NCI-H2227 treated with DMSO at 0.1 percent for 48 hours (cell line): ENCODE data around the gene NPAS3.

Experiments
- DNase-seq: peaks from one replicate; lab custom pipeline; 2025; lab: John Stamatoyannopoulos, UW

Gene NPAS3

DNA sequence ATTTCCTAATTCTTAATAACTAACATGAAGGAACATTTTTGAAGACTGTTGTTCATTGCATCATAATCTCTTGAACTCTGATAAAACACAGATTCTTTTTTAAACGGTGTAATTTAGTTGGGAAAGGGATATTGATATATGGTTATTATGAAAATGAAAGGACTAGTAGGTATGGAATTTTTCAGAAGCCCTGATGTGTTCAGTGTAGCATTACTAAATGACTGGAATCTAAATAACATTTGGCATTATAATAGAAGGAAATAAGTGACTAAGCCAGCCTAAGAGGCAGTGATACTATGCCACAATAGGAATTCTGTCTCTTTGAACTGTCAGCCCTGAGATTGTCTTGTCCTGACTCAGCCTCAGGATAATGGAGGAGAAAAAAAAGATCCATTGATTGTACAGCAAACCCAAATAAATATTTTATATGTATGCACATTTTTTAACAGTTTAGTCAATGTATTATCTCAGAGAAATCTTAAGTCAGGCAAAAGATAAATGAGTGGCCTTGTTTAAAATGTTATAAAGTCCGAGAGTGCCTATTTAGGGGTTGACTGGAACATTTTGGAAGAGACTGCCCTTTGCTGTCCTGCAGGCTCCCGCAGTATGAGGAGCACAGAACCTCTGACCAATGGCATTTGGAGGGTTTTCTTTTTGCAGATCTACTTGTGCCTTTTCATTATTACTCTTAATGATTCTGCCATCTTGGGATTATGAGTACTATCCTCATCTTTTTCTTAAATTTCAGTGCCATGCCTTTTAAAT is 741.0 kb downstream of the NPAS3 start:
- DNase-seq = no peak

DNA sequence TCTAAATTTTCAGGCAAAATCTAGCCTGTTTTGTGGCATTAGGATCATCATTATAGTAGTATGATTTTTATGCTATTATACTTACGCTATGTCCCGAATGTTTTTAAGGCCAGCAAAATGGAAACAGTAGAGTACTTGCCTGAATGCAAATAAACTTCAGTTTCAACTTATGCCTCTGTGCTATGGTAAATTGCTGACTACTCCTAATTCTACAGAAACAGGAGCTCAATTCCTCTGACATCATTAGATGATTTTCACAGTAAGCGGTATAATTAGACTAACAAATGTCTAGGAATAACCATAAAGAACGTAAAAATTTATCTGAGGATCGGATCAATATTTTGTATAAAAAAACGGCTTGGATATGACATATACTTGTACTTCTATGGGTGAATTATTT is 742.2 kb downstream of the NPAS3 start:
- DNase-seq = no peak

DNA sequence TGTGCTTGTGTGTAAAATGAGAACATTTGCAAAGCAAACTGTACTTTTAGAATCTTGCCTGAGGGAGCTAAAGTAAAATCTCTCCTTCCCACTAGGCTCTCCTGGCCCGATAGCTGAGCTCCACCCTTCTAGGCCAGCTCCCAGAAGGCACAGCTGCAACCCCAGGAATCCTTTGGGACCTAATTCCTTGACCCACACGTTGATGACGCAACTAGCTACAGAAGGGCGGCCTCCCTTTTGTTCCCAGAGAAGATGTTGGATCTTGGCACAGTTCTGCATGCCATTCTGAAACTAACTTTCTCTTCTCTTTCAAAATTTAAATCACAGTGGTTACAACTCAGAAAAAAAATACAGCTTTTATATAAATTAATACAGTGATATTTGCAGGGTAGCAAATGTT is 744.1 kb downstream of the NPAS3 start:
- DNase-seq = no peak

DNA sequence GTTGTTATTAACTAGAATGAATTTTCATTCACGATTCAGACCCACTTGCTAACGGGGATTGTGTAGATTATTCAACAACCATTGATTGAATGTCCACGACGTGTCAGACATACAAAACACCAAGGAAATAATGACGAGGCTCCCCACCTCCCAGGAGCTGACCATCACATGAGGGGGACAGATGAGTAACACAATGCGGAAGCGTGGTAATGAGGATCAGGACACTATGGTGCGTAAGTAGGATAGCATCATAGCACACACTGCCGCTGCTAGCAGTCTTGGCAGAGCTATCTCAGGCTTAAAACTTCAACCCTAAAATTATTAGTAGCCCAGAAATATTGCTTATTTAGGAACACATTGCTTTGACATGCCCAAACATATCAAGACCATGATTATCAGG is 746.3 kb downstream of the NPAS3 start:
- no peak for DNase-seq

DNA sequence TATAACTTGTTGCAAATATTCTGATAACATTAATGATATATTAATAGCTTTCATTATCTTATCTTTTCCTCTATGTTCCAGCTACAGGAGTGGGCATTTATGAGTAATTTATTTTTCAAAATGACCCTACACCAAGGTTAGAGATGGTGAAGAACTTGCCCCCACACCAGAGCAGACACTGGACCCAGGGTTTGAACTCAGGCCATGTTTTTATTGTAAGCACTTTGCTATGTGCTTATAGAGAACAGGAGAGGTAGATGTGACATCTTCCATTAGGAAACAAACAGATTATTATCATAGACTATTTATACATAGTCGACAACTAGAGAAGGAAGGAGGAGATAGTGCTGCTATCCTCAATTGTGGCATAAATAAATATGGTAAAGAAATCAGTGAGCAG is 747.0 kb downstream of the NPAS3 start:
- DNase-seq = no peak

- no peak for DNase-seq
These were observed 747.5 kb downstream of the NPAS3 start for GRCh38 chr14:33686218-33686617.

DNA sequence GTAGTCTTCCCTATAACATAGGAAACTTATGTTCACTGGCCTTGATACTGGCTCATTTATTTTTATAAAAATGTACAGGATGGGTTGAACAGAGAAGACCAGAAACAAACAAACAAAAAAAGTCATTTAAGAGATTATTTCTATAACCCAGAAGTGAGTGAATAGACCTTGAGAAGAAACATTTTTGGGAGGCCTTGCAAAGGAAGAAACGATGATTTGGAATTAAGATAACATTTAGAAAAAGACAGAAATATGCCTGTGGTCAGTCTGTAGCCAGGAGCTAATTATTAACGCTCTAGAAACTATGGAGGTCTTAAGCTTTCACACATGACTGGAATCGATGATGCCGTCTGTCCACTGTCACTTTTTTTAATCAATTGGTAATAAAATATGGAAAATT is 748.2 kb downstream of the NPAS3 start:
- DNase-seq = no peak

DNA sequence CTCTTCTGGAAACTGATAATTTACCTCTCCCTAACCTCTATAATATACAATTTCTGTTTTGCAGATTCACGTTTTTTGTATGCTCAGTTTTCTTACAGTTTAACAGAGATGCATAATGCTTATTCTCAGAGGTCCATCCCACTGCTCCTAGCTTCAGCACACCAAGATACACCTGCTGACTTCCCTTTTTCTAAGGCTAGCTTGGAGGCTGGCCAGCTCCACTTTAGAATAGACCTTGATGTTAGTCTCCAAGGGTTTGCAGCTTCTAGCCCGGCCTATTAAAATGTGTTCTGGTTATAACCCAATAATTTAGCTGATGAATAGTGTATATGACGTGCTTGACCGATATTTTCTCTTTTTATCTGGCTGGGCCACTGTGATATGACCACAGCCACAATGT is 751.0 kb downstream of the NPAS3 start:
- no peak for DNase-seq

DNA sequence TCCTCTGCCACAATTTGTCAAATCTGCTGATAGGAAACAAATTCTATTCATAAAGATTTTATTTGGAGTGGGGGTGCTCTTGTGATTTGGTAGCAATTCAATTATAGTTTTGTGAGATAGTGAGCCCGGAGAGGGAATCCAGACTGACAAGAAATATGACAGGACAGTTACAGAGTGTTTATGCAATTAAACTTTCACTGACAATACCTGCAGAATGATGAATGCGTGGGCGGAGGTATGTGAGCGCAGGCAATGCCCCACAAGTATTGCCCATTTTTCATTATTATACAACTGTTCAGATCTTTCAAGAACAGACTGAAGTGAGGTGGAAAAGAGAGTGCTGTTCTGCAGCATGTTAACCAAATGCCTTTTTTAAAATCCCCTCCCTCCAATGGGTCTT is 753.2 kb downstream of the NPAS3 start:
- DNase-seq = no peak

DNA sequence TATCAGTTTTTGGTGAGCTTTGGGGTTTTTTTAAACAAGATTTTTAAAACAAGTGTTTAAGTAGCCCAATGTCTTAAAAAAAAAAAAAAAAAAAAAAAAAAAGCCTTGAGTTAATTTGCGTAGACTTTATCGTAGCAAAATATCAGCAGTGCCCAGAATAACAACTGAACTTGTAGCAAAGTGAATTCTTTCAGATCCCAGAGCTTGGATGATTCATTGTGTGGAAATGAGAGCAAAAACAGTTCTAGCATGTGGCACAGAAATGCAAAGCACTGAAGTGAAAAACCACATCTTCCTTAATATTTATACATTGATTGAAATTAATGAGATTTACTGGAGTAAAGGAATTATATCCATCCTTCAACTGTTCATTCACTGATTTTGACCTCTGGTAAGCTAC is 754.1 kb downstream of the NPAS3 start:
- DNase-seq = no peak

- no peak for DNase-seq
These were observed 754.6 kb downstream of the NPAS3 start for GRCh38 chr14:33693237-33693636.

GRCh38 chr14:33696165-33696564 is 757.5 kb downstream of the NPAS3 start:
- DNase-seq = no peak

DNA sequence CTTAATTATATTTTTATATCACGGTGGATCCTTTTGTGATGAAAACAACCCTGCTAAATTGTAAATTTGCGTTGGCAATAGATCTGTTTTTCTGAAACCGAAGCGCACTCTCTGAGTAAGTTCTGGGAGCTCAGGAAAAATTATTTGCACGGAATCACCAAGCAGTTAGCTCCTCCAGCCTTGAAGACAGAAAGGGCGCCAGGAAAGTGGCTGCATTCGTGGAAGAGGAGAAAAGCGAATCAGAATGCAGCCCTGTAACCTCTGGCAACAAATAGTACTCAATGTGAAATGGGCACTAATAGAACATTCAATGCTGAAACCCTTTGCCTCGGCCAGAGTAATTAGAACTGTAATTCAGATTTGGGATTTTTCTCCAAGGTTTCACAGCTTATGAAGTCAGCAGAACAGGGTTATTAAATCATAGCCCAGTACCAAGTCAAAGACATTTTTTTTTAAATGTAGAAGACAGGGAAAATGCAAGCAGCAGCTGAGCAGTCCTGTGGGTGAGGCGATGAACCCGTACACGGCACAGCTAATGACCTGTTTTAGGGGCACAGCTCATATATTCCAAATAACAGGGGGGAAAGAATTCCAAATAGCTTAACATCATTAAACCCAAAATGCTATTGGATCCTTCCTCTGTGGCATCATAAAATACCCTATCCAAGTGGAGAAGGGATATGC is 760.8 kb downstream of the NPAS3 start:
- no peak for DNase-seq

DNA sequence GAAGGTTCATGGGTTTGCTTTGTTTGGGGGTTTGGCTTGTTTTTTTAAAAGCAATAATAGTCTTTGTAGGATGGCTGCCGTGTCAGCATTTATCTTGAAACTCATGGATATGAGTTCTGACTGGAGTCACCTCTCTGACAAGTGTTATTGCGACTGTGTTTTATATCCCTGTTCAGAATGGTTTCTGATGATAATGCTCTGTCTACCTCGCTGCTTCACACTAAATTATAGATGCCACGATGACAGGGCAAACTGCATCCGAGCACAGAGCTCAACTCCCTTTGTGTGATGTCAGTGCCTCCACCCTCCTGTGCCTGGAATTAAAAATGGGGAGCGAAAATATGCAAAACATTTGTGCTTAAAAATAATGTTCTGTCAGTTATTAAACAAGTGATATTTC is 761.4 kb downstream of the NPAS3 start:
- DNase-seq = no peak

DNA sequence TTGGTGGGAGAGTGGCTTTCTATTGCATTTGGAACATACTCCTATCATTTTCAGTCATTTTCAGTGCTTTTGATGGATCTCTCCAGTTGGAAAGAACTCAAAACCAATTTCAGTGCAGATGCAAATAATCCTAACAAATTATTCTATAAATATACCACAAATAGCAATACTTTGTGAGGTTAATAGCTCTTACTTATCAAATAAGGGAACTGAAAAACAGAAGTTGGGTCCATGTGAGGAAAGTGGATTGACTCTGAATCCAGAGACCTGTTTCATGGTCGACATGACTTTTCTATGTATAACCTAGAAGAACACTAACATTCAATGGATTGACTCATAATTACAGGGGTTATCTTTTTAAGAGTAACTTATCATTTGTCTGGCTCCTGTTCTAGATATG is 763.6 kb downstream of the NPAS3 start:
- DNase-seq = no peak

GRCh38 chr14:33704481-33704880 is 765.8 kb downstream of the NPAS3 start:
- DNase-seq = no peak

DNA sequence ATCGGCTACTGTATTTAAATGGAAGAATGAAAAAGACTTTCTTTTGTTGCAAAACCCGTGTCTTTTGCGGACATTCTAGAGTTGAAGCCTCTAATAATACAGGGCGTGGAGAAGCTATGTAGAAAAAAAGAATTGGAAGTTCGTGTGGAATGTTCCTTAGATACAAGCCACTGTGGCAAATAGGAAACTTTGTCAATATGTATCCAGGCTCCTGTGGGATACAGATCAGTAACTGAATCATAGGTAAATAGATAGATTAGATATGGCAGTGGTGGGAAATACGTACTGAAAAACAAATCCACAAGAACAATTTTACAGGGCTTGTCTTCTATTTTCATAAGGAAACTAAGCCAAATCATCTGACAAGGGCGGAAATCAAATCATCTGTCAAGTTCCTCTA is 766.8 kb downstream of the NPAS3 start:
- DNase-seq = no peak

DNA sequence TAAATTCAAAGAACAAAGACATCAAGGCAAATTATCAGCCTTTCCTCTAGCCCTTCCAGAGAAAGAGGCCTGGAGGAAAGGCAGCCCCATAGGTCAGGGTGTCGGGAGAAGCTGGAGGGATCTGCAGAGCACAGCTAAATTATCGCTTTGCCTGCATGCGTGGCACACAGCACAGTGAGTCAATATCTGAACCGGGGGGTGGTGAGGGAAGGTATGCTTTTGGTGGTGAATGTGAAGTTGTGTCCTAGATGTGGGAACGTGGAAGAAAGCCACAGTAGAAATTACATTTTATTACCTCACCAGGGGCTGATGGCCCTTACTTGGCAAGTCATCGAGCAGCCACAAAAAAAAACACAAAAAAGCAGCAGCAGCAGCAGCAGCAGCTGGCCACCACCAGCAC is 769.0 kb downstream of the NPAS3 start:
- peak; percentile 35 for DNase-seq

DNA sequence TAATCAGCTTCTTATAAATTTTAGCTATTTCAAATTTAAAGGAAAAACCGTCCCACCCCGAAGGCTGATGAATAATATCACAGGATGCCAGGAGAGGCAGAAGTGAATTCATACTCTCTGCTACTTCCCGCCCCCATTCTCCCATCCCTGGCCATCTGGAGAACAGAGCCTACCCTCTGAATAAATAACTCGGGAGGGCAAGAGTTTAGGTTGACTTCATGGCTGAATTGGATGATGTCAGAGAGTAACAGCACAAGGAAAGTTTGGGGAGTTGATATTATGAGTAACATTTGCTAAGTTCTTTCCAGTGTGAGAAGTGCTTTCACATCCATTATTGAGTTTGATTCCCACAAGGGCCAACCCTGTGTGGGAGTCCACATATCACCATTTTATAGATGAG is 770.6 kb downstream of the NPAS3 start:
- no peak for DNase-seq

DNA sequence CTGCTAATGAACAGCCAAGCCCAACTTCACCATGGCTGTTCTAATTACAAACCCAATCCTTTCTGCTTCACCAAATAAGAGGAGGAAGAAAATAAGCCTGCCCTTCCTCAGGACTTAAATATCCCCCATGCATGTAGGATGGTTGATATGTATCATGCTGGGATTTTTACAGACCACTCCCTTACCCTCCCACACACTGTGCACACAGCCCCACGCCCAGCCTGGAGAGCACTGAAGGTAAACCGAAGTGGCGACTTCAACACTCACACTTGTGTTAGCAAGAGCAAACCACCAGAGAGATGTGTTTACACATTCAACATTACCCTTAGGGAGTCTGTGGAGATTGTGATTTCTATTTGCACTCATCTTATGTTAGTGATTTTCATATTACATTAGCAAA is 771.0 kb downstream of the NPAS3 start:
- no peak for DNase-seq

GRCh38 chr14:33710273-33710672 is 771.6 kb downstream of the NPAS3 start:
- DNase-seq = no peak

DNA sequence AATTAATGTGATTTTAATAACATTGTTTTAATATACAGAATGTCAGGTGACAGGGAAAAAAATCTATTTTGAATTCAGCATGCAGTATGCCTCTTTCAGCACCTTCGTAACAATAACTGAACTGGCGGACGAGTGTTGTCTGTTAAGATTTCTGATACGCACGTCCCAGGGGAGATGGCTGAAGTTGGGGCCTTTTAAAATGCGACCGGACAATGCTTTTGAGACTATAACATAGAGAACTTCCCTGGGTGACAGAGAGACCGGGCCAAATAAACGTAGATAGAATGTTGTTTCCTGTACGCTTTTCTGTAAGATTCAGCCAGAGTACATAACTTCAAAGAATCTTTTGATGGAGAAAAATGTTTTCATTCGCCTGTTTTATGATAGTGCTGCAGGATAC is 772.5 kb downstream of the NPAS3 start:
- DNase-seq = no peak

DNA sequence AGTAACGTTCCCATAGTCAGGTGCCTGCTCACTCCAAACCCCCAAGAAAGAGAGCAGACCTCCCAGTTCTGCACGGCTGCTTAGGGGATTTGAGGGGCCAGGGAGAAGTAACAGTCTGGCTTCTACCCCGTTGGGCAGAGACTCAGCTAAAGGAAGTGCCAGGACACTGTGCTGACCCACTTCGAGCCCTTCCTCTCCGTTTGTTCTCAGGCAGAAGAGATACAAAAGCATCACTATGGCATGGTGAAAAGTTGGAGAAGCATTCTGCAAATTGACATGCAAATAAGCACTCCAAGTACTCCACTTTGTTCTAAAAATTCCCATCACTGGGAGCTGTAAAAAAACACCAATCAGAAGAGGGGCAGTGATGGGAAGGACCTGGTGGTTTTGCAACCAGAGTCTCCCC is 773.1 kb downstream of the NPAS3 start:
- DNase-seq = no peak
